Right atrium auricular region (tissue), 2 donors: ENCODE measurements around the gene TMEM176B. TPM values are rescaled to one million over a fixed set of nuclear protein-coding genes. Genes with fewer than 3 reads are reported as not detected.
A peak's percentile ranks its signal among the peaks of the same experiment; 100 is the strongest.

ENCODE experiments used
- DNase-seq: peaks from one replicate; pipeline ENCODE4 v3.0.0-alpha.2; 2019; ENCODE audit warnings: low spot score
- H3K27ac ChIP-seq, 2 donors: fragments of 200-600 bp; sonication (generic); 1 replicate in 1 of 2; 2 replicates in 1 of 2; pipeline ENCODE4 v1.5.1; 2016 to 2019
- H3K27me3 ChIP-seq, 2 donors: fragments of 200-600 bp; sonication (generic); one replicate each; pipeline versions ENCODE4 v1.5.1 to v1.6.0; 2017 to 2019
- H3K36me3 ChIP-seq: fragments of 200-600 bp; sonication (generic); one replicate; pipeline ENCODE4 v1.5.1; 2016
- H3K4me1 ChIP-seq, 2 donors: fragments of 200-600 bp; sonication (generic); one replicate each; pipeline versions ENCODE4 v1.5.1 to v1.6.0; 2017 to 2019
- H3K4me3 ChIP-seq, 2 donors: fragments of 200-600 bp; sonication (generic); 1 replicate in 1 of 2; 2 replicates in 1 of 2; pipeline ENCODE4 v1.5.1; 2017 to 2019; ENCODE audit warnings: mild to moderate bottlenecking in 1 of 2, moderate library complexity in 1 of 2
- H3K9me3 ChIP-seq, 2 donors: fragments of 200-600 bp; sonication (generic); one replicate each; pipeline ENCODE4 v1.5.1; 2019
- CTCF ChIP-seq, 2 donors: fragments of 200-600 bp; sonication (generic); IDR thresholded peaks; one replicate each; pipeline ENCODE4 v1.5.1; 2019; ENCODE audit warnings: antibody characterized with exemption in 2 of 2
- total RNA-seq, 2 donors: library from RNA; depleted of rRNA; stranded (reverse); fragments of >200 nt; gene quantifications; one replicate each; pipeline ENCODE4 v1.1.0, GENCODE V29; 2016

The TMEM176B gene
- total RNA-seq, 2 donors from 2014 or later, result 162 to 227 TPM

- Histone ChIP-seq H3K4me3 (no peak overlapping the region), H3K36me3 (no peaks in the 10 kb centered on the region), H3K4me1 (peaks cover 0 to 11% of the 10 kb centered on the region in 2 donors), H3K27ac (no peak overlapping the region), H3K9me3 (no peaks in the 10 kb centered on the region), H3K27me3 (no peaks in the 10 kb centered on the region)
- DNase-seq, result no peak
- no peak for TF ChIP-seq CTCF (IDR thresholded peaks at IDR 0.05)
These were observed 46.3 kb upstream of the TMEM176B start for GRCh38 chr7:150846291-150847115.

GRCh38 chr7:150845421-150845861 lies 45.3 kb upstream of the TMEM176B start:
- no peak for TF ChIP-seq CTCF (IDR thresholded peaks at IDR 0.05)
- no peaks in the 10 kb centered on the region for H3K9me3 ChIP-seq
- no peak overlapping the region for H3K4me3 ChIP-seq
- no peaks in the 10 kb centered on the region for H3K36me3 ChIP-seq
- no peaks in the 10 kb centered on the region for H3K27me3 ChIP-seq
- no peak for DNase-seq
- no peak overlapping the region for H3K27ac ChIP-seq
- H3K4me1 ChIP-seq, result peaks cover 0 to 11% of the 10 kb centered on the region in 2 donors

GRCh38 chr7:150842716-150843115 lies 42.6 kb upstream of the TMEM176B start:
- H3K4me3 ChIP-seq, result no peak overlapping the region
- H3K4me1 ChIP-seq, result peaks cover 0 to 11% of the 10 kb centered on the region in 2 donors
- no peaks in the 10 kb centered on the region for H3K27me3 ChIP-seq
- DNase-seq, result peak; percentile 21
- H3K9me3 ChIP-seq, result no peaks in the 10 kb centered on the region
- no peaks in the 10 kb centered on the region for H3K36me3 ChIP-seq
- TF ChIP-seq CTCF (IDR thresholded peaks at IDR 0.05), result no peak
- no peak overlapping the region for H3K27ac ChIP-seq

GRCh38 chr7:150842018-150842417 lies 41.9 kb upstream of the TMEM176B start:
- no peaks in the 10 kb centered on the region for H3K36me3 ChIP-seq
- H3K27me3 ChIP-seq, result no peaks in the 10 kb centered on the region
- no peak for TF ChIP-seq CTCF (IDR thresholded peaks at IDR 0.05)
- no peaks in the 10 kb centered on the region for H3K9me3 ChIP-seq
- DNase-seq, result no peak
- H3K4me3 ChIP-seq, result no peak overlapping the region
- H3K4me1 ChIP-seq, result peaks cover 0 to 11% of the 10 kb centered on the region in 2 donors
- H3K27ac ChIP-seq, result no peak overlapping the region

- no peaks in the 10 kb centered on the region for H3K9me3 ChIP-seq
- no peaks in the 10 kb centered on the region for H3K4me1 ChIP-seq
- no peak overlapping the region for H3K27ac ChIP-seq
- no peak for TF ChIP-seq CTCF (IDR thresholded peaks at IDR 0.05)
- peak; percentile 21 for DNase-seq
- no peaks in the 10 kb centered on the region for H3K27me3 ChIP-seq
- no peaks in the 10 kb centered on the region for H3K36me3 ChIP-seq
- no peak overlapping the region for H3K4me3 ChIP-seq
These were observed 38.9 kb upstream of the TMEM176B start for GRCh38 chr7:150838965-150839650.
